ENCODE measurements around the gene FAT4. TPM values are rescaled to one million over a fixed set of nuclear protein-coding genes. Genes with fewer than 3 reads are reported as not detected.
A peak's percentile ranks its signal among the peaks of the same experiment; 100 is the strongest.

The FAT4 gene
- total RNA-seq, 6 experiments from 2014 or later = 2.8 to 4.6 (median 3.6) TPM

DNA sequence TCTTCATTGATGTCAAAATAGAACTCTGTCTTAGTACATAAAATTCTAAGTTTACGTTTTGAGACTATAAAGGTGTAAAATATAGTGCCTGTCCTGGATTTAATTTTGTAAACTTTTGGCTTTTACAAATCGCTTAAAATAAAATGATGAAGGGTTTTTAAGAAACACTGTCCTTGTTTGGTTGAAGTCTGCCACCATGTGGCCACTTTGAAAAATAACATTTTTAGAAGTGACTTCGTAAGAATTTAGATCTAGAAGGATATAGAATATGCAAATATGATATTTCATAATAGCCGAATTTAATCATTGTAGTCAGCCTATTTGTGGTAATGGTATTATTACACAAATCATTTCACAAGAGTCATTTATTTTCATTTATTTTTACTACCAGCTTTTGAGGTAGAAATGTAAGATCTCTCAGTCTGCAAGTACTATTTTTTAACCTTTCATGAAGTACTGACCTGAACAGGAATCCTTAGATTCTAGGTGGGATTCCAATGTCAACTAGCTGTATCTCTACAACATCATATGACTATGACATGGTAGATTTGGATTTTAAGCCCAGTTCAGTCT is 31.0 kb upstream of the FAT4 start:
- Histone ChIP-seq H3K4me3 (no peak overlapping the region), H3K27me3 (no peaks in the 10 kb centered on the region), H3K9me3 (peaks cover 0 to 4% (median 0%) of the 10 kb centered on the region in 4 donors), H3K27ac (no peak overlapping the region), H3K36me3 (no peaks in the 10 kb centered on the region), H3K4me1 (no peaks in the 10 kb centered on the region)
- intact Hi-C loops (cut with DNase I) = no loop called here
- whole genome bisulfite sequencing (ENCODE audit: insufficient coverage, low coverage, low lambda C conversion rate, missing lambda C conversion rate) = 1% methylated on average over 4 of the region's 4 CpGs
- DNase-seq (no peak), ATAC-seq (peak in 3 of 4 donors; percentile 46 to 58 (median 51))
- TF ChIP-seq, protein P1, sequence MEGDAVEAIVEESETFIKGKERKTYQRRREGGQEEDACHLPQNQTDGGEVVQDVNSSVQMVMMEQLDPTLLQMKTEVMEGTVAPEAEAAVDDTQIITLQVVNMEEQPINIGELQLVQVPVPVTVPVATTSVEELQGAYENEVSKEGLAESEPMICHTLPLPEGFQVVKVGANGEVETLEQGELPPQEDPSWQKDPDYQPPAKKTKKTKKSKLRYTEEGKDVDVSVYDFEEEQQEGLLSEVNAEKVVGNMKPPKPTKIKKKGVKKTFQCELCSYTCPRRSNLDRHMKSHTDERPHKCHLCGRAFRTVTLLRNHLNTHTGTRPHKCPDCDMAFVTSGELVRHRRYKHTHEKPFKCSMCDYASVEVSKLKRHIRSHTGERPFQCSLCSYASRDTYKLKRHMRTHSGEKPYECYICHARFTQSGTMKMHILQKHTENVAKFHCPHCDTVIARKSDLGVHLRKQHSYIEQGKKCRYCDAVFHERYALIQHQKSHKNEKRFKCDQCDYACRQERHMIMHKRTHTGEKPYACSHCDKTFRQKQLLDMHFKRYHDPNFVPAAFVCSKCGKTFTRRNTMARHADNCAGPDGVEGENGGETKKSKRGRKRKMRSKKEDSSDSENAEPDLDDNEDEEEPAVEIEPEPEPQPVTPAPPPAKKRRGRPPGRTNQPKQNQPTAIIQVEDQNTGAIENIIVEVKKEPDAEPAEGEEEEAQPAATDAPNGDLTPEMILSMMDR (IDR thresholded peaks at IDR 0.05) = peak; percentile 55 to 69 (median 64)
- no peak for TF ChIP-seq POLR2A (IDR thresholded peaks at IDR 0.05)

DNA sequence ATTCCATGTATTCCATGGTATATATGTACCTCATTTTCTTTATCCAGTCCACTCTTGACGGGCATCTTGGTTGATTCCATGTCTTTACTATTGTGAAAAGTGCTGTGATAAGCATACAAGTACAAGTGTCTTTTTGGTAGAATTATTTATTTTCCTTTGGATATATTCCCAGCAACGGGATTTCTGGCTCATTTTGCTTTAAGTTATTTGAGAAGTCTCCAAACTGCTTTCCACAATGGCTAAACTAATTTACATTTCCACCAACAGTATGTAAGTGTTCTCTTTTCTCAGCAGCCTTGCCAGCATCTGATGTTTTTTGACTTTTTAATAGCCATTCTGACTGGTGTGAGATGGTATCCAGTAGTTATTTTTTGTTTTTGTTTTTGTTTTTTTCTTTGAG is 17.6 kb upstream of the FAT4 start:
- intact Hi-C loops (cut with DNase I) = no loop called here
- WGBS (ENCODE audit: insufficient coverage, low coverage, low lambda C conversion rate, missing lambda C conversion rate) = 51% methylated on average over 2 of the region's 2 CpGs
- no peak for ATAC-seq

DNA sequence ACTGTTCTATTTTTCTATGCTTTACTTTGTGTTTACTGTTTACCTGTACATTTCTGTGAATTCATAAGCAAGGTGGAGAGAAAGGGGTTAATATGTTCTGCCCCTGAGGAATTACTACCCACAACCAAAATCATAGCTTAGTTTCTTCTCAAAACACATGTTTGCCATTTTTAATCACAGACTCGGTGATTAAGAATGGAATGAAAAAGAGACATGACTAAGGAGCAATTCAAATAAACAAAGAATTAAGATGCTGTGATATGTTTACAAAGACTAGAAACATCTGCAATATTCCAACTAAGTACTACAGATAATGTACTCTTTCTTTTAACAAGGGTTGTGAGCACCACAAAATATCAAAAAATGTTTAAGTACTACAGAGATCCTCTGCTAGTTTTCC is 11.7 kb upstream of the FAT4 start:
- TF ChIP-seq POLR2A (IDR thresholded peaks at IDR 0.05) = no peak
- TF ChIP-seq, protein P1 (IDR thresholded peaks at IDR 0.05) = no peak
- H3K27ac ChIP-seq = no peak overlapping the region
- ATAC-seq = no peak
- intact Hi-C loops (cut with DNase I) = no loop called here
- no peaks in the 10 kb centered on the region for H3K9me3 ChIP-seq
- peaks cover 0 to 6% (median 0%) of the 10 kb centered on the region in 4 donors for H3K4me1 ChIP-seq
- H3K36me3 ChIP-seq = no peaks in the 10 kb centered on the region
- no peaks in the 10 kb centered on the region for H3K27me3 ChIP-seq
- DNase-seq = no peak
- WGBS (ENCODE audit: insufficient coverage, low coverage, low lambda C conversion rate, missing lambda C conversion rate) = 88% methylated on average over 1 of the region's 1 CpG
- no peak overlapping the region for H3K4me3 ChIP-seq

More for the DNA sequence above, 17.6 kb upstream of the FAT4 start:
- DNase-seq = no peak
- no peak overlapping the region for H3K27ac ChIP-seq
- H3K9me3 ChIP-seq = no peaks in the 10 kb centered on the region
- TF ChIP-seq, protein P1 (IDR thresholded peaks at IDR 0.05) = no peak
- TF ChIP-seq POLR2A (IDR thresholded peaks at IDR 0.05) = no peak
- H3K4me3 ChIP-seq = no peak overlapping the region
- no peaks in the 10 kb centered on the region for H3K27me3 ChIP-seq
- no peaks in the 10 kb centered on the region for H3K4me1 ChIP-seq
- no peaks in the 10 kb centered on the region for H3K36me3 ChIP-seq

DNA sequence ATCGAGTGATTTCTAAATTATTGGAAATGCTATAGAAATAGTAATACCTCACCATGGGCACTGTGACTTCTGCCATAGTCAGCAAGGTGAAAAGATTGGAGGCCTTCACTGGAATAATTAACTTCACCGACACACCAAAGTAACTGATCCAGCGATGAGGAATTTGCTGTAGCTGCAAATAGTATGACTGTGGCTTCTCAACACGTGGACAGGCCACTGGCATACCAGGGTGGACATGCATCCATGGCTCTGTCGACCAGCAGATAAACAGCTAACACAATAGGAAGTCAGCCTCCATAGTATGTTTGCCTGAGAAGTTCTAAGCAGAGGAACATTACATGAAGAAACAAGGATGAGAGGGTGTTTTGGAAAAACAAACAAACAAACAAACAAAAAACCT is 10.9 kb upstream of the FAT4 start:
- no peak overlapping the region for H3K4me3 ChIP-seq
- no peaks in the 10 kb centered on the region for H3K36me3 ChIP-seq
- ATAC-seq = no peak
- H3K27ac ChIP-seq = no peak overlapping the region
- H3K27me3 ChIP-seq = no peaks in the 10 kb centered on the region
- no peak for TF ChIP-seq POLR2A (IDR thresholded peaks at IDR 0.05)
- TF ChIP-seq, protein P1 (IDR thresholded peaks at IDR 0.05) = no peak
- WGBS (ENCODE audit: insufficient coverage, low coverage, low lambda C conversion rate, missing lambda C conversion rate) = 83% methylated on average over 4 of the region's 5 CpGs
- DNase-seq = no peak
- H3K4me1 ChIP-seq = peaks cover 0 to 6% (median 0%) of the 10 kb centered on the region in 4 donors
- H3K9me3 ChIP-seq = no peaks in the 10 kb centered on the region
- intact Hi-C loops (cut with DNase I) = no loop called here

Data from right lobe of liver (tissue), 6 donors.